Neural progenitor cell (in vitro differentiated cells): ENCODE results near the gene SIRT5. TPM values are rescaled to one million over a fixed set of nuclear protein-coding genes. Genes with fewer than 3 reads are reported as not detected.

ENCODE experiments used
- DNase-seq: peaks from one replicate; pipeline ENCODE4 v3.0.0-alpha.2; 2016; ENCODE audit warnings: low spot score
- H2AFZ ChIP-seq: fragments of 200-600 bp; sonication (generic); replicated peaks from 2 replicates; pipeline ENCODE4 v1.6.1; 2016; ENCODE audit warnings: antibody characterized with exemption
- H3F3A ChIP-seq: fragments of 200-600 bp; sonication (generic); 2 replicates; pipeline ENCODE4 v1.6.1; 2016; ENCODE audit warnings: antibody characterized with exemption, low read depth
- H3K27ac ChIP-seq: fragments of 200-600 bp; sonication (generic); 2 replicates; pipeline ENCODE4 v1.5.1; 2016; ENCODE audit warnings: mild to moderate bottlenecking
- H3K27me3 ChIP-seq: fragments of 200-600 bp; sonication (generic); 2 replicates; pipeline ENCODE4 v1.6.1; 2016; ENCODE audit warnings: mild to moderate bottlenecking, moderate library complexity
- H3K36me3 ChIP-seq: fragments of 200-600 bp; sonication (generic); 2 replicates; pipeline ENCODE4 v1.5.1; 2016
- H3K4me1 ChIP-seq: fragments of 200-600 bp; sonication (generic); 2 replicates; pipeline ENCODE4 v1.6.1; 2016; ENCODE audit warnings: mixed run types
- H3K4me2 ChIP-seq: fragments of 200-600 bp; sonication (generic); 2 replicates; pipeline ENCODE4 v1.6.1; 2016
- H3K4me3 ChIP-seq: fragments of 200-600 bp; sonication (generic); 2 replicates; pipeline ENCODE4 v1.5.1; 2016
- H3K79me2 ChIP-seq: fragments of 200-600 bp; sonication (generic); 2 replicates; pipeline ENCODE4 v1.6.1; 2016; ENCODE audit warnings: low read depth
- H3K9ac ChIP-seq: fragments of 200-600 bp; sonication (generic); 2 replicates; pipeline ENCODE4 v1.6.1; 2016
- H3K9me3 ChIP-seq: fragments of 200-600 bp; sonication (generic); 2 replicates; pipeline ENCODE4 v1.5.1; 2016; ENCODE audit warnings: low read depth
- H4K20me1 ChIP-seq: fragments of 200-600 bp; sonication (generic); 2 replicates; pipeline ENCODE4 v1.6.1; 2016; ENCODE audit warnings: low read depth
- H3K27ac Mint-ChIP-seq: 3 replicates; pipeline ENCODE4 v1.8.0; 2021; ENCODE audit warnings: mixed read lengths
- H3K27me3 Mint-ChIP-seq: 2 replicates; pipeline ENCODE4 v1.8.0; 2022; ENCODE audit warnings: low read depth, mild to moderate bottlenecking, inconsistent platforms, moderate library complexity, mixed read lengths; ENCODE audit not compliant: insufficient read depth
- H3K36me3 Mint-ChIP-seq: 3 replicates; pipeline ENCODE4 v1.8.0; 2021; ENCODE audit warnings: mixed read lengths
- H3K4me1 Mint-ChIP-seq: 3 replicates; pipeline ENCODE4 v1.8.0; 2021; ENCODE audit warnings: mixed read lengths
- H3K4me3 Mint-ChIP-seq: 3 replicates; pipeline ENCODE4 v1.8.0; 2021; ENCODE audit warnings: mild to moderate bottlenecking, moderate library complexity, mixed read lengths
- H3K9me3 Mint-ChIP-seq: 3 replicates; pipeline ENCODE4 v1.8.0; 2020; ENCODE audit warnings: mixed read lengths
- CTCF ChIP-seq: fragments of 200-600 bp; sonication (generic); IDR thresholded peaks from 2 replicates; pipeline ENCODE4 v1.5.1; 2017; ENCODE audit warnings: antibody characterized with exemption, mild to moderate bottlenecking
- EZH2 ChIP-seq: fragments of 200-600 bp; sonication (generic); IDR thresholded peaks from 2 replicates; pipeline ENCODE4 v1.6.1; 2017; ENCODE audit warnings: antibody characterized with exemption, mild to moderate bottlenecking, moderate library complexity
- EZH2phosphoT487 ChIP-seq: fragments of 200-600 bp; sonication (generic); IDR thresholded peaks from 2 replicates; pipeline ENCODE4 v1.6.1; 2017; ENCODE audit warnings: antibody characterized with exemption
- total RNA-seq: library from RNA; depleted of rRNA; stranded (reverse); fragments of >200 nt; gene quantifications from 2 replicates; pipeline ENCODE4 v1.2.3, GENCODE V29; 2015; ENCODE audit warnings: low replicate concordance

SIRT5 gene
- total RNA-seq, 1 donor from 2014 or later: 18.2 TPM

DNA sequence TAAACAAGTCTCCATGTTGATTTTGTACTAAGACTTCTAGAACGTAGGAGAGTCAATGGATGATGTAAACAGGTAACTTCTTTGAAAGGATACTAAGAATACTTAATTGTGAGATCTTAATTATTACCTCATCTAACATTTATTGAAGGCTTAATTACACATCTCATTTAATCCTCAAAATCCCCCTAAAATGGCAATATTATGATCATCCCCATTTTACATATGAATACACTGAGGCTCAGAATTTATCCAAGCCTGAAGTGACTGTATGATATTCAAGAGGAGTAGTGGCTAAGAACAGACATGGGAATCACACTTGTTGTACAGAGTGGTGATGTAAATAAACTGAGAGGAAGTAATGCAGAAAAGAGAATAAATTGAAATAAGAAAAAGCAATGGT, 63.6 kb downstream of the SIRT5 start:
- H3K9me3 ChIP-seq: no peaks in the 10 kb centered on the region
- H3K79me2 ChIP-seq: no peaks in the 10 kb centered on the region
- no peaks in the 10 kb centered on the region for H3K27me3 ChIP-seq
- no peaks in the 10 kb centered on the region for H3K9me3 Mint-ChIP-seq
- H3K27ac ChIP-seq: no peak overlapping the region
- H3K4me1 ChIP-seq: no peaks in the 10 kb centered on the region
- no peak for TF ChIP-seq EZH2phosphoT487
- TF ChIP-seq CTCF: no peak
- no peak for TF ChIP-seq EZH2
- H4K20me1 ChIP-seq: peaks cover 4% of the 10 kb centered on the region
- H3K9ac ChIP-seq: no peak overlapping the region
- H3K36me3 Mint-ChIP-seq: peaks cover 20% of the 10 kb centered on the region
- peaks cover 33% of the 10 kb centered on the region for H3K36me3 ChIP-seq
- no peak for DNase-seq
- H3K4me3 ChIP-seq: no peak overlapping the region
- H2AFZ ChIP-seq: no peak overlapping the region
- no peak overlapping the region for H3K4me2 ChIP-seq
- H3K4me1 Mint-ChIP-seq: no peaks in the 10 kb centered on the region
- no peak overlapping the region for H3K27ac Mint-ChIP-seq
- no peaks in the 10 kb centered on the region for H3F3A ChIP-seq
- no peak overlapping the region for H3K4me3 Mint-ChIP-seq
- no peaks in the 10 kb centered on the region for H3K27me3 Mint-ChIP-seq

DNA sequence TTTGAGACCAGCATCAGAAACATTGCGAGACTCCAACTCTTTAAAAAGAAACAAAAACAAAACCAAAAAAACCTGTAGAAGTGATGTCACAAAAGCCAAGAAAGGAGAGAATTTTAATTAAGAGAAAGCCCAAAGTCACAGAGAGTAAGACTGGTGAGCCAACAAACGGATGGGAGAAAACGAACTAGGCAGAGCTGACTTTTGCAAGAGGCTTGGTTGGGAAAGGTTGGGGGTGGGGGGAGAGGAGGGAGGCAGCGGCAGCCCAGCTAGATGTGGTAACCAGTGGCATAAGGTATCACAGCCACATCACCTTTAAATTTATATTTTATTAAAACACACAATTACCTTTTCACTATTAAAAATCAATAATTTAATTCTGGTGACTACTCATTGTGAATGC, 64.2 kb downstream of the SIRT5 start:
- H3K36me3 ChIP-seq: peaks cover 30% of the 10 kb centered on the region
- H3K4me1 Mint-ChIP-seq: no peaks in the 10 kb centered on the region
- H3K27ac Mint-ChIP-seq: no peak overlapping the region
- no peak overlapping the region for H3K27ac ChIP-seq
- H3K9me3 ChIP-seq: no peaks in the 10 kb centered on the region
- H4K20me1 ChIP-seq: peaks cover 4% of the 10 kb centered on the region
- H3K27me3 ChIP-seq: no peaks in the 10 kb centered on the region
- H3K4me3 Mint-ChIP-seq: no peak overlapping the region
- H3K36me3 Mint-ChIP-seq: peaks cover 24% of the 10 kb centered on the region
- H3K4me3 ChIP-seq: no peak overlapping the region
- H3K4me2 ChIP-seq: no peak overlapping the region
- H3K4me1 ChIP-seq: no peaks in the 10 kb centered on the region
- TF ChIP-seq CTCF: no peak
- TF ChIP-seq EZH2phosphoT487: no peak
- TF ChIP-seq EZH2: no peak
- no peaks in the 10 kb centered on the region for H3K79me2 ChIP-seq
- H3K9ac ChIP-seq: no peak overlapping the region
- H3K9me3 Mint-ChIP-seq: no peaks in the 10 kb centered on the region
- DNase-seq: no peak
- no peak overlapping the region for H2AFZ ChIP-seq
- H3K27me3 Mint-ChIP-seq: no peaks in the 10 kb centered on the region
- no peaks in the 10 kb centered on the region for H3F3A ChIP-seq

- H3F3A ChIP-seq: no peaks in the 10 kb centered on the region
- no peak overlapping the region for H2AFZ ChIP-seq
- no peaks in the 10 kb centered on the region for H3K9me3 ChIP-seq
- H3K79me2 ChIP-seq: no peaks in the 10 kb centered on the region
- H3K27ac Mint-ChIP-seq: no peak overlapping the region
- no peaks in the 10 kb centered on the region for H3K9me3 Mint-ChIP-seq
- H3K4me3 ChIP-seq: no peak overlapping the region
- peaks cover 4% of the 10 kb centered on the region for H4K20me1 ChIP-seq
- H3K27me3 Mint-ChIP-seq: no peaks in the 10 kb centered on the region
- no peaks in the 10 kb centered on the region for H3K27me3 ChIP-seq
- H3K4me3 Mint-ChIP-seq: no peak overlapping the region
- H3K36me3 ChIP-seq: peaks cover 28% of the 10 kb centered on the region
- no peak overlapping the region for H3K9ac ChIP-seq
- no peak for TF ChIP-seq EZH2
- no peak for TF ChIP-seq CTCF
- TF ChIP-seq EZH2phosphoT487: no peak
- no peak overlapping the region for H3K27ac ChIP-seq
- no peak overlapping the region for H3K4me2 ChIP-seq
- H3K4me1 ChIP-seq: no peaks in the 10 kb centered on the region
- no peaks in the 10 kb centered on the region for H3K4me1 Mint-ChIP-seq
- DNase-seq: no peak
- H3K36me3 Mint-ChIP-seq: peaks cover 24% of the 10 kb centered on the region
Observed at GRCh38 chr6:13641315-13641714, 66.9 kb downstream of the SIRT5 start.
